Measurements from ENCODE around the gene MAJIN.

MAJIN gene

DNA sequence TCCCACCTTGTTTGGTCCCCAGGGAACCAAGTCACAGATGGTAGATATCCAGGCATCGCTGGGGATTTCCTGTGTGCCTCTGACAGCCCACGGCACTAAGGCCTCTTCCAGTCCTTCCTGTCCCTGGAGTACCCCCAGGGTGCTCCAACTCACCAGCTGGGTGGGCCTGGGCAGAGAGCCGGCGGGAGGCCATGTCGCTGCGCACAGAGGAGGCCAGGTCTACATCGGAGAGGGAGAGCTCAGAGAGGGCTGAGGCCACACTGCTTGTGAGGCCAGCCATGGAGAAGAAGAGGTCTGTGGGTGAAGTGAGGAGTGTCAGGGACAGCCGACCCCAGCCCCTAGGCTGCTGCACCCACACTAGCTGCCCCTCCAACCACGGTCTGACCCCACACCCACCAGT lies 60.2 kb downstream of the MAJIN start:
- DNase-seq (ENCODE audit: low spot score) = no peak

DNA sequence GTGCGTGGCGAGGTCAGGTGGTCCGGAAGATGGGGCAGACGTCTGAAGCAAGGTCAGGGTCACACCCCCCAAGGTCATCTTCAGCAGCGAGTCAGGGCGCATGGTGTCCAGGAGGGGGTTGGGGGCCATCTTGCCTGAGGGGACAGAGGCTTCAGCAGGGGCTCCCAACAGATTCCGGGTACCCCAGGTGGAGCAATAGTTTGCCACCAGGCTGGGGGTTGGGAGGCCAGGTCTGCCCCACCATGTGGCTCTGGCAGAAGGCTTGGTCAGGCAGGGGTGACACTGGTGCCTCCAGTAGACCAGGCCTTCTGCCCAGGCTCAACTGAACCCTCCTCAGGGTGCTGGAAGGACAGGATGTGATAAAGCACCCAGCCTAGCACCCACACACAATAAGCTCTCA lies 60.8 kb downstream of the MAJIN start:
- no peak for DNase-seq (ENCODE audit: low spot score)

DNA sequence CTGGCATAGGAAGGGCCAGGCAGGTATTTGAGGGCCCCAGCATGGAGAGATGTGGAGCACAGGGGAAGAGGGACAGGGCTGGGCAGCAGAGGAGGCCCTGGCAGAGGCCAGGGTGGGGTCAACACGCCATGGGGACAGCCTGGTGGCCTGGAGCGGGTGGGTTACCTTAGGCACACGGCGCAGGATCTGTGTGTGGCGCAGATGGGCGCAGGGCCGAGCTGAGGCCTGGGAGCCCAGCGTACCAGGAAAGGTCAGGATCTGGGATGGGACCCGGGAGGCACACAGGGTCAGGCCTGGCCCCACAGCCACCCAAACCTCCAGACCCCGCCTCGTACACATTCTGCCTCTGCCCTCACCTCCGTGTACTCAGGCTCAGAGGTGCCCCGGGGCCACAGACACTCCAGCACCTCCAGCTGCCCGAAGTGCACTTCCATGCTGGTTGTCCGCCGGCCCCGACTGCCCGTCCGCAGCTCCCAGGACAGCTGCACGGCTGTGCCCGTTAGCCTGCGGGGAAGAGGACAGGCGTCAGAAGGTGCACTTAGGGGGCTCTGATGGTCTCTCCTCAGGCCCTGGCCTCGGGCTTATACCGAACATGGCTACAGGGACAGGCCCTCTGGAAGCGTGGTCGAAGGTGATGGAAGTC lies 61.3 kb downstream of the MAJIN start:
- no peak for DNase-seq (ENCODE audit: low spot score)

DNA sequence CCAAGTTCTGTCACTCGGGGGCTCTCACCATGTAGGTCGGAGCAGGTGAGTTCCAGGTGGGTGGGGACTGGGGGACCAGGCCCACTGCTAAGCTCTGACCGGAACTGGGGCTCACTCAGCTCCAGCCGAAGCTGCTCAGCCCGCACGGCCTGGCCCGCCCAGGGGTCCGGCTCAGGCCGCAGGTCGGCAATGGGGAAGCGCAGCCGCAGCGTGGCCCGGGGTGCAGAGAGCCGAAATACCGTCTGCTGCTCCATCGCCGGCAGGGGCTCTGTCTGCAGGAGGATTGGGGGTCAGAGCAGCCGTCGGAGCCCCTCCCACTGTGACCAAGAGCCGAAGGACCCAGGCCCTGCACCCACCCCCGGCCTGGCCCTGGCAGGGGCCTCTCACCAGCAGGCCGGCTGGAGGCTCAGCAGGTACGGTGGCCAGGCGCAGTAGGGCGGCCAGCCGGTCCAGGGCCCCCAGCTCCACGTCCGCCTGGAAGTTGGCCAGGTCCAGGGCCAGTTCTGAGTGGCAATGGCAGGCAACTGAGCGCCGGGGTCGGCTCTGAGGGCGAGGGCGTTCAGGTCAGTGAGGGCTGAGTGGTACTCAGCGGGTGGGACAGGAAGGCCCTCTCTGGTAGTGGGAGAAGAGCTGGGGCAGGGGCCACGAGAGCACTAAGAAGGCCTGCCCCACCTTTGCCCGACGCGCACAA lies 62.1 kb downstream of the MAJIN start:
- no peak for DNase-seq (ENCODE audit: low spot score)

DNA sequence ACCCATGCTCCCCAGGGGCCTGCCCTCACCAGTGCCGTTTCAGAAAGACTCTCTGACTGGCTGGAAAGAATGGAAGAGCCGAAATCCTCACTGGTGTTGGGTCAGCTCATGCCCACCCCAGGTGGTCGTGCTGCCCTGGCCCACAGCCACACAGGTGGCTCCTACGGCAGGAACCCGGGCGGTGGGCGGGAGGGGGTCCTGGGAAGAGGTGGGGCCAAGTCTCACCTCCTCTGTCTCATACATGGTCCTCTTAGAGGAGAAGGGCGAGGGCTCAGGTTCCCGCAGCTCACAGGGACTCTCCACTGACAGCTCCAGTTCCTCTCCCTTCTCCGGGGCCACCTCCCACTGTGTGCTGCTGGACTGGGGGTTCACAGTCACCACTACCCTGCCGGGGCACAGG lies 63.1 kb downstream of the MAJIN start:
- DNase-seq (ENCODE audit: low spot score) = no peak

DNA sequence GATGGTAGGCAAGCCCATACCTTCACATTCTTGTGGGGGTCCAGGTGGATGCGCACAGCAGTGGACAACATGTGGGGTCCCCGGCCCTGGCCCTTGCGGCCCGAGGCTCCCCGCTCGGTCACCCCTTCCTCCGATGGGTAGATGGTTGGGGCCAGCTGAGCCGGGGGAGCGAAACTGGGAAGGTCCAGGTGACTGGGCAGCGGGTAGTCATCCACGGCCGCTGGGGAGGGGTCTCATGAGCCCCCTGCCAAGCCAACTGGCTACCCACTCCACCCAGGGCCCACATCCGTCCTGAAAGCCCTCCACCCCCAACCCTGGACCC lies 65.6 kb downstream of the MAJIN start:
- DNase-seq (ENCODE audit: low spot score) = no peak

DNA sequence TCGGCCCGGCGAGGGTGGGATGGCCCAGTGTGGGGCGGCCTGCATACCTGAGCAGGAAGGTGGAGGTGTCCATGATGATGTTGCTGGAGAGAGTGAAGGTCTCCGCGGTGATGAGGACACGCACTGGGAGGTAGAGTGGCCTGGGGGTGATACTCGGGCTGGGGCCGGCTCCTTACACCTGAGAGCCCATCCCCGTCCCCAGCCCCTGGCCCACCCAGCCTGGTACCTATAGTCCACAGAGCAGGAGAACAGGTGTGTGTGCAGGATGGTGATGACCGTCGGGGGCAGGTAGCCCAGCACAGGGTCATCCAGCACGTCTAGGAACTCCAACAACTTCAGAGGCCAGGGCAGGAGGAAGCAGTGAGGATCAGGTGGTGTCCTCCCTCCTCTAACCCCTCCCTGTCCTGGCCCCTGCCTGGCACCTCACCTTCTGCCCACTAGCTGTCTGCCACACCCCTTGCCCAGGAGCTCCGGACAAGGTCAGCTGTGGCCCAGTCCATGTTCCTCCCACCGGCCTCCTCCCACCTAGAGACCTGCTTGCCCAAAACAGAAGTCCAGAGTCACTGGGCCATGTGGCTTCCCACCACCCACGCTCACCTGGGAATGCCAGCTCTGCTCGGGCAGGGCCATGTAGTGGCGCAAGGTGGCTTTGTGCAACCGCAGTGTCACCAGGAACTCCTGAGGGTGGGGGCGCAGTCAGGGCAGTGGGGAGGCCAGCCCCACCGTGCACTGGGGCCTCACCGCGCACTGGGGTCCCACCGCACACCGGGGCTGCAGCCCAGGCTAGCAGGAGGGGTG lies 66.2 kb downstream of the MAJIN start:
- DNase-seq (ENCODE audit: low spot score) = no peak

DNA sequence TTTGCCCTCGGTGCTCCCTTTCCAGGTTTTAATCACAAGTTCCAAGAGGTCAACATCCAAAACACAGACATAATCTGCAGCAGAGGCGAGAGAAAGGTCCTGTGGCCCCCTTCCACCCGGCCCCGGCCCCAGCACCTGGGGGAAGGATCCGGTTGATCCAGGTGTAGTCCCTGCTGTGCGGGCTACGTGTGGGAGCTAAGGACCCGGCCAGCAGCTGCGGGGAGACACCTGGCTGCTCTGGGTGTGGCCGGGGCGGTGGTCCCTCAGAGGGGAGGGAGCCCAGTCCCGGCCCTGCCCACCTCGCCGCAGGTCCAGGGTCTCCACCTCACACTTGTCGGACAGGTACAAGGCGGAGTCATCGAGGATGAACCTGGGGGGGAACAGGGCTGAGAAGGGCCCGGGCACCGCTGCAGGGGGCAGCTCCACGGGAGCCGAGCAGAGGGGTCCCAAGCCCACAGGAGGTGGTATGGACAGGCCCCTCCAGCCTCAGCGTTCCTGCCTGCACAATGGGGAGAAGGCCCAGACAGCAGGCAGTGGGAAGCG lies 68.5 kb downstream of the MAJIN start:
- DNase-seq (ENCODE audit: low spot score) = no peak

DNA sequence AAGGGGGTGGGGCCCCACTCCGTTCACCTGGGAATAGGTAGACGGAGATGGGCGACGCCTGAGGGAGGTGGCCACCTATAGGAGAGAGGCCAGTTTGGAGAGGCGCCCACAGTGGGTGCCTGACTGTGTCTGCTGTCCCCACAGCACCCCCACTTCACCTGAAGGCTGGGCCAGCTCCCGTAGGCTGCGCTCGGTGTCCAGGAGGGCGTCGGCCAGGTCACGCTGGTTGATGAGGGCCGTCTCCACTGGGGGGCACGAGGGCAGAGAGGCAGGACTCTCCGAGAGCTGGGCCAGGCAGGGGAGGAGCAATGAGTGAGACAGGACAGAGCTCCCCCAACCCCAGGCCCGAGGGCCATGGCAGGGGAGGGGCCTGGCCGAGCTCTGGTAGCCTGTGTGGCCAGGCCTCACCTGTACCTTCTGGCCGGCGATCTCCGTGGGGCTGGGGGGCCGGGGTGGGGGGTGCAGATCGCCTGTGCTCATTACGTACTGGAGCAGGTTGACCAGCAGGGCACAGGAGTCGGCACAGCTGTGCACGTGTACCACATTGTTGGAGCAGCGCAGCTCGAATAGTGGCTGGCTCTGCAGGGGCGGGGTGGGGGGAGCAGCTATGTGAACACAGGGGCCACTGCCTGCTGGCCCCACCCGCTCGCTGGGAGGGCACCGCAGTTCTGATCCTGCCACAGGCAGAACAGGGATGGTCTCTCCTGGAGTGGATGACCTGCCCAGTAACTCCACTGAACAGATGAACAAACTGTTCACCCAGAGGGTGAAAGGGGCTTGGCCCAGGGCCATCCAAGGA lies 69.6 kb downstream of the MAJIN start:
- DNase-seq (ENCODE audit: low spot score) = no peak

DNA sequence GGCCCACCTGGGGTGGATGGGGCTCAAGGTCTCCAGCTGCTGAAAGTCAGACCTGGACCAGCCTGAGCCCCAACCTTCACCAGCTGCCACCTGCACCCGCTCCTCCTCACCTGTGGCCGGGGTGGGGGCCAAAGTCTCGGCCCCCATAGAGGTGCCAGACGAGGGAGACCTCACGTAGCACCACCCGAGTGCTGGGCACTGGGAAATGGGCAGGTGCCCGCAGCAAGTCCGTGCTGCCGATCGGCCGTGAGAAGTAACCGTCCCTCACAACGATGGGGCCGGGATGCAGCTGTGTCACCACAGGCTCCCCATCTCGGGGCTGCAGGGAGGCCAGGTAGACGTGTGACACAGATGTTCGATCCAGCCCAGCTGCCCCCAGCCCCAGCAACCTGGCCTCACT lies 71.1 kb downstream of the MAJIN start:
- DNase-seq (ENCODE audit: low spot score) = no peak

DNA sequence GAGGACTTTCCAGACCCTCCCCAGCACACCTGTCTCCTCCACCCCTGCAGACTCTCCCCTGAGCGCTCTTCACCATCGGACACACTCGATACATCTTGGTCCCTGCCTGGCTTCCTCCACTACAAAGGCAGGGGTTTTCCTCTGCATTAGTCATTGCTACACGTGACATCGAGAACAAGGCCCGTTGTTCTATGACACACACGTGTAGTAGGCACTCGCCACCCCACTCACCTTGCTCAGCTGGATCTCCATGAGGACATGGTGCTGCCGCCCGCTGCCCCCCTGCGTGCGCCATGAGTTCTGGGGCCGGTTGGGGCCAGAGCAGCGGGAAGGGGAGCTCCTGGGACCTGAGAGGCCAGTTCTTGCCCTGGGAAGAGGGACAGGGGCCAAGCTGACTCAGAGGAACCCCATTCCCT lies 71.6 kb downstream of the MAJIN start:
- no peak for DNase-seq (ENCODE audit: low spot score)

DNA sequence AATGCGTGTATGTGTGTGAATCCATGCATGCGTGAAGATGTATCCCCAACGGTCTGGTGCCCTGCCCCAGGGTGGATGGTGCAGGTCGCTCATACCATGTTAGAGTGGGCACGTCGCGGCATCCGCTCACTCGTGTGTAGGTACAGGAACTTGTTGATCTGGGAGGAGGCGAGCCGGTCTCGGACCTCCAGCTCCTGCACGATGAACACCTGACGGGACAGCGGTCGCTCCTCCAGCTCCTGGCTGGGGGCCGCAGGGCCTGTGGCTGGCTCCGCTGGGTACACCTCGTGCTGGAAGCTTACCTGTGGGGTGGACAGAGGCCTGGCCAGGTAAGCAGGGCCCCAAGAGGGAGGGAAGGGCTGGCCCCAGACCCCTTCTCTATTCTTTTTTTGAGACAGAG lies 73.4 kb downstream of the MAJIN start:
- DNase-seq (ENCODE audit: low spot score) = no peak

DNA sequence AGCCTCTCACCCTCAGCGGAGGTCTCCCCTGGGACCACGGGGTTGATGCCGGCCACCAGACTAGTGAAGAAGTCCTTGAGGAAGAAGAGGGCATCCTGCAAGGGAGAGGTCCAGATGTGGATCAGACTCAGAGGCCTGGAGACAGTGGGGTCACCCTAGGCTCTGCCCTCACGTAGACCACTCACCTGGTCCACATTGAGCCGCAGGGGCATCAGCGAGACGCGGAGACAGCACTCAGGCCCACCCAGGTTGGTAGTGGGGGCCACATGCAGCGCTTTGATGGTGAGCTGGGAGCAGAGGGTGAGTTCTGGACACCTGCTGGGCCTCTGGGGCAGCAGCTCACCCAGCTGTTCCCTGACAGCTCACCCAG lies 73.8 kb downstream of the MAJIN start:
- no peak for DNase-seq (ENCODE audit: low spot score)

DNA sequence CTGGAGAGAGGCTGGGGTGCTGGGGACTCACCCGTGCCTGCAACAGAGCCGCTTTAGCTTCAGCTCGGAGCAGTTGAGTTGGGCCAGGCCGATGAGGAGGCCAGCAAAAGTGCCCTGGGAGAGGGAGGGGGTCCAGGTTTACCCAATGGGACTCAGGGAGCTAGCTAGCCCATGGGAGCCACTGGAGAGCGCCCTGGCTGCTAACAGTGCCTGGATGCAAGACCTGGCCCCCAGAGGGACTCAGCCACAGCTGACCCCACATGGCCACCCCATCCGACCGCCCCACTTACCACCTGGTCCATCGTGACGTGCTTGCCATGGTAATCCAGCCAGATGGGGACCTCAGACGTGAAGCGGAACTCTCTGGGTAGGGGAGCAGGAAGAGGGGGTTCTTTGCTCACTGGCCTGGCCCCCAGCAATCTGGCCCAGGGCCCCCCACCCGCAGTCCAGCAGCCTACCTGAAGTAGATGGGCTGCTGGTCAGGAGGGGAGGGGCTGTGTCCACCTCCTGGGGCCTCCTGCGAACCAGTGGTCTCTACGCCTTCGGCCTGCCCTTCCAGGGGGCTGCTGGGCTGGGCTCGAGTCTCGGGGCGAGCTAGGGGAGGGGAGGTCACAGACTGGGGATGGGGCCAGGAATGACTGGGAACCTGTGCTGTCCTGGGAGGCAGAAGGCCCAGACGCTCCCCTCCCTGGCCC lies 74.4 kb downstream of the MAJIN start:
- no peak for DNase-seq (ENCODE audit: low spot score)

DNA sequence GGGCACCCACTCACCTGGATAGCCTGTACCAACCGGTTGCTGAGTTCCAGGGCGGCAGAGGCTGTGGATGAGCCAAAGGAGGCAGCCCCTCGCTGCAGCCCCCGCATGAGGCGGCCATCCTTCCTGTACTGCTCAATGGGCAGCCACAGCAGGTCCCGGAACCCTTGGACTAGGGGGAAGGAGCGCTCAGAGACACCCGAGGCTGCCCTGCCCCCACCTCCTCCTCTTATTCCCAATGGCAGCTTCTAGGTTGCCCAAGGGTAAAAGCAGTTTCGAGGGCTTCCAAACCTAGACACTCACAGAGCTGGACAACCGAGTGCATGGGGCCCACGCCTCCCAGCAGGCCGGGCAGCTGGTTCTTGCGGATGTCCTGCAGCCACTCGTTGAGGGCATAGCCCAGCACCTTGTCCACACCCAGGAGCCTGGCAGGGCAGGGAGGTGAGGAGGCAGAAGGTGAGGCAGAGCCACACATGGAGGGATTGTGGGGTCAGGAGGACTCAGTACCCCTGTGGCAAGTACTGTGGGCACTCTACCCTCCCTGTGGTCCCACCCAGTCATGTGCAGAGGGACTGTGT lies 75.4 kb downstream of the MAJIN start:
- DNase-seq (ENCODE audit: low spot score) = no peak

DNA sequence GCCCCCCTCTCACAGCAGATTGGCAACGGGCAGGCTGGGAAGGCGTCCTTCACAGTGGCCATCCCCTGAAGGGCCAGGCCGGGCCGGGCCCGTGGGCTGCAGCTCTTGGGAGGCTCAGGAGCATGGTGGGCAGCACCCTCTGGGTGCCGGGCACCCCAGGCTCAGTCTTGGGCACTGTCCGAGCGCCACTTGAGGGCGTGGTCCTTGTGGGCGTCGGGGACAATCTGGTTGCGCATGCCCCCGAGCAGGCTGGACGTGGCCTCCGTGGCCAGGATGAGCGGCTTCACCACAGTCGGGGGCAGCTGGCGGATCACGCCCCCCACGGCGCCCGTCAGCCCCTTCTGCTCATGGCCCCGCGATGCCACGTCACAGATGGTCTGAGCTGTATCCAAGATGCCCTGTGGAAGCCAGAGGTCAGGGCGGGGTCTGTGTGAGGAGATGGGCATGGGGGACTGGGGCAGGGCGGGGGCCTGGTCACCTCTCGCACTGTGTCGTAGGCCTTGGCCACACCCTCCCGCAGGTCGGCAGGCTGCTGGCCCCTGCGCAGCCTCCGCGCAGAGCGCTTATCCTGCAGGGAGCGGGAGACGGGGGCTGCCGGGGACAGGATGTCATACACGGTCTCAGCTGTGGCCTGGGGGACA lies 77.0 kb downstream of the MAJIN start:
- no peak for DNase-seq (ENCODE audit: low spot score)

DNA sequence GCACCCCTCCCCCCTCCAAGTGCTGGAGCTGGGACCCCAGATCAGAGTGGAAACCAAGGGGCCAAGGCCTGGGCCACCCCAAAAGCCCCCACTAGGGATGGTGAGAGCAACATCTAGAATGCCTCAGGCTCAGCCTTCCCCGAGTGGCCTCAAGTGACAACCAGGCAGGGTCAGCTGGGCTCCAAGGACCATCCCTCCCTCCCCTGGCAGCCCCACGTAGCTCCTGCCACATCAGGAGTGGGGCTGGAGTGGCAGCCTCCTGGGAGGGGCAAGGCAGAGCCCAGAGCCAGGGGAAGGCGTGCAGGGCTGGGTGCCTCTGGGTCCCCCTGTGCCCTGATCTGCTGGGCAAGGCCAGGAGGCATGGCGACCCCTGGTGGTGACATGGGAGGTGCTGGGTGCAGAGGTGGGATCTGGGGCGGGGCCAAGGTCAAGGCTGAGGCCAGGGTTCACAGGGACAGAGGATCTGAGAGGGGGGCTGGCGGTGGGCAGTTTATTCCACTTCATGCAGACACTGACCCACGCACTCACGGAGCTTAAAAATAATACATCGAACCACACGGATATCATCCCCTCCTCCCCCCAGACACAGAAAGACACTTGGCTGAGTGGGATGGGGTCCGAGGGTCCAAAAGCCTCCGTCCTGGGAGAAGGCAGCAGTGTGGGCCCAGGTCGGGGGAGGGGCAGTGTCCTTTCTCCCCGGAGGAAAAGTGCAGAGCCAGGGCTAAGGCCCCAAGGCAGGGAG lies 77.7 kb downstream of the MAJIN start:
- DNase-seq (ENCODE audit: low spot score) = peak; percentile 91

DNA sequence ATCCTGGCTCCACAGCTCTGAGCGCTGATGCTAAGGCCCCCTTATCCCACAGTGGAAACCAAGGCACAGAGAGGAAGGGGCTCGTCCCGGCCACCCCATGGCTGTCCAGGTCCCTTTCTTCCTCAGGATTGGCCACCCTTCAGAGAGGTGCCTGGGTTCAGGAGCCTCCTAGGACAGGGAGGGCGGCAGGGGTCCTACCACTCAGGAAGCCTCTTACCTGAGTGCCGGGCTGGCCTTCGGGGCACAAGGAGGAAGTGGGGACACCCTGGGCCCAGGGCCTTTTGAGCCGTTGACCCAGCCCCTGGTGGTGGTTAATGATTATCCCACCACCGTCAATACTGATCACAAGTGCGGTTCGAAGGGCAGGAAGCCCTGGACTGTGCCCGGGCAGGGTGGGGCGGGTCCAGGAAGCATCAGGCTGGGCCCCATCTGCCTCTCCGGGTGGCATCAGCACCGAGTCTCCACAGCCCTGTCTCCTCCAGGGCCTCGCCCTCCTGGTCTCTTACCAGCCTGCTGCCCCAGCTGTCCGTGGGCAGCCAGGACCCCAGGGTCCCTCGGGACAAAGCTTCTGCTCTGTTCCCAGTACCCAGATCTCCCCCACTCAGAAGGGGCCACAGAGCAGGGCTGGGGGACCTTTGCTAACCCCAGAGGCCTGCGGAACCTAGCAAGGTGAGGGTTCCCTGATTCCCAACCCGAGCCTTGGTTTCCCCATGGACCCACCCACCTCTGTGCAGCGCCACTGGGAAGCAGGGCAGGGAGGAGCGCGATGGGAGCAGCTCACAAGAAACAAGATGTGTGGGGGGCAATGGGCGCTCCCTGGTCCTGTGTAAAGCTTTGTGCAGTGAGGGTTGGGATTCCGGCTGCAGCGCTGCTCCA lies 78.5 kb downstream of the MAJIN start:
- no peak for DNase-seq (ENCODE audit: low spot score)

DNA sequence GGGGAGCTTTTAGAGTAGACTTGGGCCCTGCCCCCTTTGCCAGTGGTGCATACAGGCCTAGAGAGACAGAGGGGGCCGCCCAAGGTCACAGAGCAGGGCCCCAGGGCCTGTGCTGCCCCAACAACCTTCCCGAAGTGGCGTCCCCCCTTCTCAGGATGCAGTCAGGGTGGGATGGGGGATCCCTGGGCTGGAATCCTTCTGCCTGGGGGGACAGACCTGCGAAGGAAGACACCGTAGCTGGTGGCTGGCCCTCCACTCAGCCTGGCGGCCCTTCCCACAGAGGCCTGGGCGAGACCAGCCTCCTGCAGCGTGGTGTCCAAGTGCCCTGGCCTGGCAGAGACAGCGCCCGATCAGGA lies 79.1 kb downstream of the MAJIN start:
- no peak for DNase-seq (ENCODE audit: low spot score)

Measured in hematopoietic multipotent progenitor cell treated with erythropoietin and hydrocortisone succinate and interleukin-3 and kit ligand, for 15 days (in vitro differentiated cells).